Measurements from ENCODE around the gene PIGP.

GRCh38 chr21:37045556-37045955 is 27.3 kb downstream of the PIGP start:
- no peak for TF ChIP-seq POLR2A (IDR thresholded peaks at IDR 0.05)
- TF ChIP-seq, protein P1, sequence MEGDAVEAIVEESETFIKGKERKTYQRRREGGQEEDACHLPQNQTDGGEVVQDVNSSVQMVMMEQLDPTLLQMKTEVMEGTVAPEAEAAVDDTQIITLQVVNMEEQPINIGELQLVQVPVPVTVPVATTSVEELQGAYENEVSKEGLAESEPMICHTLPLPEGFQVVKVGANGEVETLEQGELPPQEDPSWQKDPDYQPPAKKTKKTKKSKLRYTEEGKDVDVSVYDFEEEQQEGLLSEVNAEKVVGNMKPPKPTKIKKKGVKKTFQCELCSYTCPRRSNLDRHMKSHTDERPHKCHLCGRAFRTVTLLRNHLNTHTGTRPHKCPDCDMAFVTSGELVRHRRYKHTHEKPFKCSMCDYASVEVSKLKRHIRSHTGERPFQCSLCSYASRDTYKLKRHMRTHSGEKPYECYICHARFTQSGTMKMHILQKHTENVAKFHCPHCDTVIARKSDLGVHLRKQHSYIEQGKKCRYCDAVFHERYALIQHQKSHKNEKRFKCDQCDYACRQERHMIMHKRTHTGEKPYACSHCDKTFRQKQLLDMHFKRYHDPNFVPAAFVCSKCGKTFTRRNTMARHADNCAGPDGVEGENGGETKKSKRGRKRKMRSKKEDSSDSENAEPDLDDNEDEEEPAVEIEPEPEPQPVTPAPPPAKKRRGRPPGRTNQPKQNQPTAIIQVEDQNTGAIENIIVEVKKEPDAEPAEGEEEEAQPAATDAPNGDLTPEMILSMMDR (IDR thresholded peaks at IDR 0.05 in 4 of 5, conservative IDR thresholded peaks at IDR 0.05 in 1 of 5) = no peak

All from gastrocnemius medialis (tissue), 4 donors.